IPS-15b (cell line): ENCODE results near the gene CA5B.
"Not testable (repeated sequence)": the region's sequence is repeated elsewhere in the genome, so short reads cannot be mapped to it uniquely, and the experiment has no call there.

ENCODE experiments used
- H3K27me3 ChIP-seq: one replicate; pipeline ENCODE4 v1.6.1; 2013; ENCODE audit warnings: low read length; ENCODE audit not compliant: control insufficient read depth, insufficient read depth
- H3K36me3 ChIP-seq: one replicate; pipeline ENCODE4 v1.6.1; 2013; ENCODE audit warnings: low read length; ENCODE audit not compliant: control insufficient read depth, insufficient read depth
- H3K4me1 ChIP-seq: one replicate; pipeline ENCODE4 v1.6.1; 2013; ENCODE audit warnings: mild to moderate bottlenecking, low read length; ENCODE audit not compliant: control insufficient read depth, insufficient read depth
- H3K4me3 ChIP-seq: one replicate; pipeline ENCODE4 v1.5.1; 2013; ENCODE audit warnings: low read depth, low read length
- H3K9ac ChIP-seq: one replicate; pipeline ENCODE4 v1.6.1; 2013; ENCODE audit warnings: low read depth, mild to moderate bottlenecking, low read length
- H3K9me3 ChIP-seq: one replicate; pipeline ENCODE4 v1.6.1; 2013; ENCODE audit warnings: mild to moderate bottlenecking, low read length; ENCODE audit not compliant: control insufficient read depth, insufficient read depth

The CA5B gene

DNA sequence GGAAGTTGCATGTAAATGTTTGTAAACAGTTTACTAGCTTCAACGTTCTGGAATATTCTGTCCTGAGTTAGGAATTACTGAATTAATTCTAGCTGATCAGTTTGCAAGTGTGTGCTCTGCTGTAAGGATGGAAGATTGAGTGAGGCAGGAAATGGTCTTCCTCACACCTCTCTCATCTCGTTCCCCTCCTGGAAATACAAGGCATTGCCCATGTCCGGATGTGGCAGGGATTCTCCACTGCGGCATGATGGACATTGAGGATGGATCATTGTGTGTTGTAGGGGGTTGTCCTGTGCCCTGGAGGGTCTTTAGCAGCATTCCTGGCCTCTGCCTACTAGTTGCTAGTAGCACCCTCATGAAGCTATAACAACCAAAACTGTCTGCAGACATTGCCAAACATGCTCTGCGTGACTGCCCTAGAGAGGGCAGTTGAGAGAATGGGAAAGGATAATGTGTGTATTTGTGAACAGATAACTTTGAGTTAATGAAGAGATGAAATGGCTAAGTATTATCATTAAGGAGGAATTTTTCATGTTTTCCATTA lies 12.6 kb downstream of the CA5B start:
- Histone ChIP-seq H3K4me3 (no peak overlapping the region), H3K4me1 (peaks cover 20% of the 10 kb centered on the region), H3K9ac (no peak overlapping the region), H3K27me3 (no peaks in the 10 kb centered on the region), H3K9me3 (no peaks in the 10 kb centered on the region), H3K36me3 (no peaks in the 10 kb centered on the region)

DNA sequence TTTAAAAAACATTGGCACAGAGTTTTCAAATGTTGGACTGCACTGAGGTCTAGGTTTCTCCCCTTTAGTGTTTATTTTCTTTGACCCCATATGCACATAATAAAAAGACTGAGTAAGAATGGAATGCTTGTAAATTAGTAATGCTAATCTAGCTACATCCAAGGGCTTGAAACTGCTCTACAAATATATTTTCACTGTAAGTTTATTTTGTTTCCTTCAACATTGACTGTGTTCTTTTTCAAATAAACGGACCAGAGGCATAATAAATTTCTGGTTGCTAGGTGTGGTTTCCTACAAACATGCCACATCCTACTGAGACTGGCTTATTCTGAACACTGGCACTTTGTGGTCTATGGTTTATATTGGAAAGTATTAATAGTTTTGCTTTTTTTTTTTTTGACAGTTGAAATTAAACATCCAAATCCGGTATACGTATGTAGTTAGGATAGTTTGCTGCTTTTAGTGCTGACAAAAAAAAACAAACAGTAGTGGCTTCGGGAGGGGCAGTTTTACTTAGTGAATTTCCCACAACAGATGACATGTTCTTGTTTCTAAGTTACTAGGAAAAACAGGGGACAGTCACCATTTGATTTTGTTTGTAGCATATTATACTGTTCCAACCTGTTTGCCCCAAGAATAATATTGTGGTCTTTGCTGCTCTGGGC lies 13.2 kb downstream of the CA5B start:
- Histone ChIP-seq H3K9ac (no peak overlapping the region), H3K9me3 (no peaks in the 10 kb centered on the region), H3K4me1 (peaks cover 20% of the 10 kb centered on the region), H3K4me3 (no peak overlapping the region), H3K36me3 (no peaks in the 10 kb centered on the region), H3K27me3 (no peaks in the 10 kb centered on the region)

DNA sequence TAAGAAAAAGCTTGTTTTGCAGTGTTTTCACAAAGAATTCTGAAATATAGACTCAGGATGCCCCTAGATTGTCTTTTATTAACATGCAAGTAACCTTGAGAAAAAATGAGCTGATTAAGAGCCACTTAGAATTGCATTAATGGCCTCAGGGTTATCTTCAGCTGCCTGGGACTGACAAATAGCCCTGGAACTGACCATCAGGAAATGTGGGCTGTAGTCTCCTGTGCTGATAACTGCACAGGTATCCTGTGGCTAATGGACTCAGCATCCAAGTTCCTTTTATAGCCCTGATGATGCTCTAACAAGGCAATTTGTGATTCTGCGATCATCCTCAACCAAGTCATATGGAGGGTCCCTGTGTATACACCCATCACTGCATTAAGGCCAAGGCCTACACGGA lies 17.0 kb downstream of the CA5B start:
- H3K27me3 ChIP-seq: no peaks in the 10 kb centered on the region
- H3K9ac ChIP-seq: no peak overlapping the region
- H3K4me1 ChIP-seq: peaks cover 4% of the 10 kb centered on the region
- no peaks in the 10 kb centered on the region for H3K36me3 ChIP-seq
- H3K4me3 ChIP-seq: no peak overlapping the region
- H3K9me3 ChIP-seq: no peaks in the 10 kb centered on the region

DNA sequence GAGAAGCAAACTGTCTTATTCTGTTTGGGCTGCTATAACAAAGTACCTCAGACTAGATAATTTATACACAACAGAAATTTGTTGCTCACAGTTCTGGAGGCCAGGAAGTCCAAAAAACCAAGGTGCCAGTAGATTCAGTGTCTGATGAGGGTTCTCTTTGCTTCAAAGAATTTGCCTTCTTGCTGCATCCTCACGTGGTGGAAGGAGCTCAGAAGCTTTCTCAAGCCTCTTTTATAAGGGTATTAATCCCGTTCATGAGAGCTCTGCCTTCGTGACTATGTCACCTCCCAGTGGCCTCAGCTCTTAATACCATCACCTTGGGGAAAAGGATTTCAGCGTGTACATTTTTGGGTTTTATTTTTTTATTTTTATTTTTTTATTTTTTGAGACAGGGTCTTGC lies 20.1 kb downstream of the CA5B start:
- Histone ChIP-seq H3K9ac (no peak overlapping the region), H3K4me3 (no peak overlapping the region), H3K36me3 (no peaks in the 10 kb centered on the region), H3K27me3 (no peaks in the 10 kb centered on the region), H3K4me1 (no peaks in the 10 kb centered on the region), H3K9me3 (no peaks in the 10 kb centered on the region)

DNA sequence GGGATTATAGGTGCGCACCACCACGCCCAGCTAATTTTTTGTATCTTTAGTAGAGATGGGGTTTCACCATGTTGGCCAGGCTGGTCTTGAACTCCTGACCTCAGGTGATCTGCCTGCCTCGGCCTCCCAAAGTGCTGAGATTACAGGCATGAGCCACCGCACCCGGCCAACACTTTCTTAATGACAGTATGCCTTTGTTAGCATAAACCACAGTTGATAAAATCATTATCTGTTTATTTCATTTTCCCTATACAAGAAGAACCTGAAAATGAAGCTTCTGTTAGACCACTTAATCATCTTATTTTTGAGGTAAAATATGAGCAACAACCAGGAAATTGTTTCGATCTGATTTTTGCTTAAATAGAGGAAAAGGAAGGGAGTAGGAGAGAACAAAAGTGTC lies 21.8 kb downstream of the CA5B start:
- H3K4me1 ChIP-seq, H3K4me3 ChIP-seq, H3K9me3 ChIP-seq, H3K36me3 ChIP-seq, H3K9ac ChIP-seq, H3K27me3 ChIP-seq: not testable (repeated sequence)

DNA sequence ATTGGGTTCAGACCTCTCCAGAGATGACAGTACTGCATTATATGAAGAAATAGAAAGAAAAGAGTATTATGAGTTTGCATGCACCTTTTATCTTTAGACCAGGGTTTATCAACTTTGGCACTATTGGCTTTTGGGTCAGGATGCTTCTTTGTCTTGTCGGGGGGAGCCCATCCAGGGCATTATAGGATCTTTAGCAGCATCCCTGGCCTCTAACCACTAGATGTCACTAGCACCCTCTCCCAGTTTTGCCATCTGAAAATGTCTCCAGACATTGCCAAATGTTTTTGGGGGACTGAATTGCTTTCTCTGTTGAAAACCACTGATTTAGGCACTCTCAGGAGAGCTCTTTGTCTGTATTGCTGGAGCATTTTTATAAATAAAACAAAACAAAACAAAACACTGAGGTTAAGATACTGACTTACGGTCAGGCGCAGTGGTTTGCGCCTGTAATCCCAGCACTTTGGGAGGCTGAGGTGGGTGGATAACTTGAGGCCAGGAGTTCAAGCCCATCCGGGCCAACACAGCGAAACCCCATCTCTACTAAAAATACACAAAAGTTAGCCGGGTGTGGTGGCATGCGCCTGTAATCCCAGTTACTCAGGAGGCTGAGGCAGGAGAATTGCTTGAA lies 23.6 kb downstream of the CA5B start:
- no peaks in the 10 kb centered on the region for H3K36me3 ChIP-seq
- no peaks in the 10 kb centered on the region for H3K9me3 ChIP-seq
- no peaks in the 10 kb centered on the region for H3K4me1 ChIP-seq
- no peak overlapping the region for H3K9ac ChIP-seq
- H3K27me3 ChIP-seq: no peaks in the 10 kb centered on the region
- H3K4me3 ChIP-seq: no peak overlapping the region

DNA sequence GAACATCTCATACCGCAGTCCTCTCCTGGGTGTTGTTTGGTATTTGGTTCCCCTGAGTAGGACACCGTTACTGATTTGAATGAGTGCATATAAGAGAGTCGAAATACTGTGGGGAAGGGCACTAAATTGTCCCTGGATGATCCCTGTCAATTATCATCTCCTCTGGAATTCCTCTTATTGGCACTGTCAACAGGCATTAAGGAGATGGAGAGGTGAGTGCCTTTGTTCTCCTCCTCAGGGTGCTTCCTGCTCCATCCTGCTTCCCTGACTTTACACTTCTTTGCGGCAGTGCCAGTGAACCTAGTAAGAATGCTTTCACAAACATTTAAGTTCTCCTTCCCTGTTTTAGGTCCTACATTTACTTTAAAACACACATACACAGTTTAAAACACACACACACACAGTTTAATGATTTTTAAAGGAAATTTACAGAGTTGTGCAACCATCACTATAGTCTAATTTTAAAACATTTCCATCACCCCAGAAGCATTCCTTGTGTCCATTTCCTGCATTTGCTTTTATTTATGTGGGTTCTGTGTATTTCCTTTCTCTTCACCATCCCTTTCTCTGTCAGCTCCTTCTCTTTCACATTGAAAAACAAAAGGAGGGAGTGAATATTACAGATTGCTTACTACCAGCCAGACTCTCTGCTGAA lies 31.4 kb downstream of the CA5B start:
- H3K4me3 ChIP-seq: no peak overlapping the region
- H3K9me3 ChIP-seq: no peaks in the 10 kb centered on the region
- H3K4me1 ChIP-seq: peaks cover 7% of the 10 kb centered on the region
- no peaks in the 10 kb centered on the region for H3K36me3 ChIP-seq
- H3K27me3 ChIP-seq: no peaks in the 10 kb centered on the region
- H3K9ac ChIP-seq: no peak overlapping the region

DNA sequence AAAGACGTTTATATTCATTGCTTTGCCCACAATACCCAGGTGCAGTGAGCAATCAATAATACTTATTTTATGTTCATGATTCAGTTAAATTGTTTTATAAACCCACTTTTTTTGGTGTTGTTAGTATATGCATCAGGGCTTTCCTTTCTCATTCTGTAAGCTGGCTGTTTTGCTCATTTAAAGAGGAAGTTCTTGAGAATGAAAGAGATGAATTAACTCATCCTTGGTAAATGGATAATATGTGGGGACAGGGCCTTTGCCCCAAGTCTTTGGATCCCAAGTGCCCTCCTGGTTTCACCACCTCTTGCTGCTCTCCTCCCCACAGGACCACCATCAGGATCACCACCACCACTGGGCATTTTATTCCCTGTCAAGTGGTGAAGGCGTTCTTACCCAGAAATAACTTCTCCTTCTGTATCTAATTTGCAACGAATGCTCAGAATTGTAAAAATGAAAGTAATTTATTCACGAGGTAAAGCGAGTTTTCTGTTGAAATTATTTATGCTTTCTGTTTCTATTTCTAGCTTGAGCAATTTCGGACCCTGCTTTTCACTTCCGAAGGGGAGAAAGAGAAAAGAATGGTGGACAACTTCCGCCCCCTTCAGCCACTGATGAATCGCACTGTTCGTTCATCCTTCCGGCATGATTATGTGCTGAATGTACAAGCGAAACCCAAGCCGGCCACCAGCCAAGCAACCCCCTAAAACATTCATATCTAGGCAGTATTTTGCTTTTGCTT lies 44.1 kb downstream of the CA5B start:
- no peaks in the 10 kb centered on the region for H3K4me1 ChIP-seq
- no peak overlapping the region for H3K9ac ChIP-seq
- H3K4me3 ChIP-seq: no peak overlapping the region

DNA sequence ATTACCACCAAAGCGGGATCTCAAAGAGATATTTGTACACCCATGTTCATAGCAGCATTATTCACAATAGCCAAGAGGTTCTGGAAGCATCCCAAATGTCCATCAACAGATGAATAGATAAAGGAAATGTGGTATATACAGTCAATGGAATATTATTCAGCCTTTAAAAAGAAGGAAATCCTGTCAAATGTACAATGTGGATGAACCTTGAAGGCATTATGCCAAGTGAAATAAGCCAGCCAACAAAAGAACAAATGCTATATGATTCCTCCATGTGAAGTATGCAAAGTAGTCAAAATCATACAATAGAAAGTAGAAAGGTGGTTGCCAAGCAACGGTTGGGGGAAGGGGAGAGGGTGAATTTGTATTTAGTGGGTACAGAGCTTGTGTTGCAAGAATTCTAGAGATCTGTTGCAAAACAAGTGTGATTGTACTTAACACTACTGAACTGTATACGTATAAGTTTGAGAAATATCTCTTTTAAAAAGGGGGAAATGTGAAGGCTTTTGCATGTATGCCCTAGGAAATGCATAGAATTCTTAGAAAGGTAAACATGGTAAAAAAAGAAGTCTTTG lies 47.2 kb downstream of the CA5B start:
- Histone ChIP-seq H3K4me1 (no peaks in the 10 kb centered on the region), H3K9ac (no peak overlapping the region), H3K36me3 (no peaks in the 10 kb centered on the region), H3K27me3 (no peaks in the 10 kb centered on the region), H3K4me3 (no peak overlapping the region), H3K9me3 (no peaks in the 10 kb centered on the region)

More for the DNA sequence above, 44.1 kb downstream of the CA5B start:
- Histone ChIP-seq H3K9me3 (no peaks in the 10 kb centered on the region), H3K36me3 (no peaks in the 10 kb centered on the region), H3K27me3 (no peaks in the 10 kb centered on the region)

DNA sequence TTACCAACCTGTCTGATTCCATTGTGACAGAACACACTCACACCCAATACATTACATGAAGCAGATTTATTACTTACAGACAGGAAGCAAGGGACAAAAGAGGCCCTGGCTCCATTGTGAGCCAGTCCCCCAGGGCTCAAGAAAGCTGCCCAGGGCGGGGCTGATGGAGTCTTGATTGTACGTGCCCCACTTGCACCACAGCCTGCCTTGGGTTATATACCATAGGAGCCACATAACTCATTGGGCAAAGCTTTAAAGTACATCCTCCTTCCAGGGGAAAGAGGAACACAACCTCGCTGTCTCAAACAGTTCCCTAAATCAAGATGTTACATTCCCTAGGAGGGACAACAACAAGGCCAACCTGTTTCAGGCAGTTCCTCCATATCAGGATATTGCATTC lies 48.8 kb downstream of the CA5B start:
- Histone ChIP-seq H3K9me3 (no peaks in the 10 kb centered on the region), H3K4me3 (no peak overlapping the region), H3K9ac (no peak overlapping the region), H3K4me1 (no peaks in the 10 kb centered on the region), H3K27me3 (no peaks in the 10 kb centered on the region), H3K36me3 (no peaks in the 10 kb centered on the region)

DNA sequence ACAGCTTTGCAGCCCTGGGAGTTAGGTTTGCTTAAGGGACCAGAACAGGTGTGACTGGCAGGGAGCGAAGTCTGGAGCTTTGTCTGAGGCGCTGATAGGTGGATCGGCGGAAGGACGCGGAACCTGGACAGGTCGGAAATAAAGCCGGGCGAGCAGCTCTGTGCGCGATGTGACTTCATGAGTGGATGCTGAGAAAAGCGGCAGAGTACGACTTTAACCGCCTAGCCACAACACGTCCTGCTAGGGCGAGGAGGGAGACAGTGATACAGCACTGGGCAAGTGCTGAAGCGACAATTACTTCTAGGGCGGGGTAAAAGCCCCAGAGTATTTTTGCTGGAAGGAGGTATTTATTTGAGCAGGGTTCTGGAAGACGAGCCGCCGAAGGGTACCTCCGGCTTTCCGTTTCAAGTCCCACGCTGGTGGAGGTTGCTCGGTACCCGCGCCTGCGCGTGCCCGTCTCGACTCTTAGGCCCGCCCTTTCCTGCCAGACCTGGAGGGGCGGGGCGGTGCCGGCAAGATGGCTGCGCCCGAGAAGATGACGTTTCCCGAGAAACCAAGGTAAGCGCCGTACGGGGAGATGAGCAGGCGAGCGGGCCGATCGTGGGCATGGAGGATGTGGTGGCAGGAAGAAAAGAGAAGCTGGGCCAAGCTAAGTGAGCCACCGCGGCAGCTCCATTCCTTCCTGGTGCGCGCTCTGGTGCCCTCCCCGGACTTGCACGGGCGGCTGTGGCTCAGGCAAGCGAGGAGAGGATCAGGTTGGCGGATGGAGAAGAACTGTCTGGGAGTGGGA lies 52.1 kb downstream of the CA5B start, which contains the start of gene ZRSR2:
Gene ZRSR2 (plus strand): TSS at position 506 of the 790 bp plus-strand sequence. CDS start 12 bp downstream, at position 518.
- Histone ChIP-seq H3K4me3 (peak within 1 kb of the TSS; percentile 85), H3K4me1 (no peaks in the 10 kb centered on the region), H3K27me3 (no peaks in the 10 kb centered on the region)

More for the DNA sequence above, 52.1 kb downstream of the CA5B start, which contains the start of gene ZRSR2:
- Histone ChIP-seq H3K9ac (peak within 1 kb of the TSS; percentile 76), H3K9me3 (no peaks in the 10 kb centered on the region), H3K36me3 (peaks cover 4% of the 10 kb centered on the region)
